Activated CD4-positive, alpha-beta T cell treated with anti-CD3 and anti-CD28 coated beads, Interleukin-2, amount 10 ng/mL, durations not matched to agents 7 days and 5 days (primary cell): ENCODE results near the gene ARL5C. TPM values are rescaled to one million over a fixed set of nuclear protein-coding genes. Genes with fewer than 3 reads are reported as not detected.

Source experiments
- CTCF ChIA-PET: fragments of 350-600 bp; sonication (Branson Sonifier 250); formaldehyde crosslinking; loops from one replicate; lab custom pipeline; 2021; ENCODE audit warnings: antibody characterized with exemption; lab: Charles Lee
- POLR2A ChIA-PET: fragments of 350-600 bp; sonication (Branson Sonifier 250); formaldehyde crosslinking; loops from one replicate; lab custom pipeline; 2021; ENCODE audit warnings: antibody characterized with exemption; lab: Charles Lee
- DNase-seq: peaks from one replicate; pipeline ENCODE4 v3.0.0-alpha.2; 2020
- H3K27ac Mint-ChIP-seq: one replicate; pipeline ENCODE4 v1.8.0; 2021; ENCODE audit warnings: mild to moderate bottlenecking, moderate library complexity, mixed read lengths
- H3K27me3 Mint-ChIP-seq: one replicate; pipeline ENCODE4 v1.8.0; 2021; ENCODE audit warnings: mixed read lengths
- H3K36me3 Mint-ChIP-seq: one replicate; pipeline ENCODE4 v1.8.0; 2021; ENCODE audit warnings: low read depth, mixed read lengths
- H3K4me1 Mint-ChIP-seq: one replicate; pipeline ENCODE4 v1.8.0; 2021; ENCODE audit warnings: mixed read lengths
- H3K4me3 Mint-ChIP-seq: one replicate; pipeline ENCODE4 v1.8.0; 2021; ENCODE audit warnings: mild to moderate bottlenecking, moderate library complexity, mixed read lengths
- H3K9me3 Mint-ChIP-seq: one replicate; pipeline ENCODE4 v1.8.0; 2021; ENCODE audit warnings: mixed read lengths
- total RNA-seq, 2 experiments: library from RNA; stranded (reverse); gene quantifications; one replicate each; pipeline ENCODE4 v1.2.3, GENCODE V29; 2021

The ARL5C gene
- total RNA-seq, 2 experiments from 2014 or later: 0.15 TPM; not detected in 1

GRCh38 chr17:39110435-39111136 is 55.4 kb downstream of the ARL5C start:
- CTCF ChIA-PET: no interaction called here

DNA sequence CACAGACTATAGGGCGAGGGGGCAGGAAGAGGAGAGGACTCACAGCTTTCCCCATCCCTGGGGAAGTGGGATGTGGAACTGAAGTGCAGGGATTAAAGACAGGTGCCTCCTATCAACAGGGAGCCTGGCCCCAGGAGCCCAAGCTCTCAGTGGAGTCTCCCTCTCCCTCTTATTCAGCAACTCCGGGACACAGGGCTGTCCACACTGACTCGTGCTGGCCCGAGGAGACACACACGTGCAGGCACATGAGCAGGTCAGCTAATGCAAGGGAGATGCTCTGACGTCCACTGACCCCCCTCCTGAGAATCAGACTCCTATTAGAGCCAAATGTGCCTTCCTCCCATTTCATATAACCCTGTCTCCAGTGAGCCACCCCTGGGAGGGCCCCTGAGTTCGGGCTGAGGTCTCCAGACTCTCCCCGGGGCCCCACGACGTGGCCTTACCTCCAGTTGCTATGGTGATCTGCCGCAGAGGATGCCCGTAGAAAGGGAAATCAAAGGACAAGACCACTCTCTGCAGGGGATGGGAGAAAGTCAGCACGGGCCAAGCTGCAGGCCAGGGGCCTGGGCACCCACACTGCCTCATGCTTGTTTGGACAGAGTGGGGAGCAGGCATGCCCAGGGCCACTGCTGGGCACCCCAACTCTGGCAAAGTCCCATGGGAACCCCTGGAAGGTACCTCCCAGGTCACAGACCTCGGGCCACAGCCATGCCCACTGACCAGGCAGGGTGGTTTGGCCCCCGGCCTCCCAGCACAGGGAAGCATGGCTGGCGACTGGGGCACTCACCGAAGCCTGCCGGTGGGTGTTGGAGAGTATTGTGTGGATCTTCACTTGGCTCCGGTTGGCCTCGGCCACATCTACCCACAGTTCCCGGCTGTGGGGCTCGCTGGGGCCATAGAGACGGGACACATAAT is 57.2 kb downstream of the ARL5C start:
- ChIA-PET POLR2A (no interaction called here), CTCF (interaction anchor here (0.7 to 1.2 kb wide), 2 partner anchors 14 to 126 kb away, joined by 3 read pairs; no protein-coding TSS in a partner anchor)
- no peaks in the 10 kb centered on the region for H3K4me1 Mint-ChIP-seq
- no peak for DNase-seq
- H3K9me3 Mint-ChIP-seq: no peaks in the 10 kb centered on the region
- no peak overlapping the region for H3K4me3 Mint-ChIP-seq
- no peaks in the 10 kb centered on the region for H3K27me3 Mint-ChIP-seq
- H3K27ac Mint-ChIP-seq: no peak overlapping the region
- H3K36me3 Mint-ChIP-seq: no peaks in the 10 kb centered on the region

More at GRCh38 chr17:39110435-39111136, 55.4 kb downstream of the ARL5C start:
- no peaks in the 10 kb centered on the region for H3K4me1 Mint-ChIP-seq
- H3K36me3 Mint-ChIP-seq: no peaks in the 10 kb centered on the region
- H3K27me3 Mint-ChIP-seq: no peaks in the 10 kb centered on the region
- no peak overlapping the region for H3K27ac Mint-ChIP-seq
- H3K9me3 Mint-ChIP-seq: no peaks in the 10 kb centered on the region
- no peak for DNase-seq
- no peak overlapping the region for H3K4me3 Mint-ChIP-seq
- POLR2A ChIA-PET: no interaction called here

DNA sequence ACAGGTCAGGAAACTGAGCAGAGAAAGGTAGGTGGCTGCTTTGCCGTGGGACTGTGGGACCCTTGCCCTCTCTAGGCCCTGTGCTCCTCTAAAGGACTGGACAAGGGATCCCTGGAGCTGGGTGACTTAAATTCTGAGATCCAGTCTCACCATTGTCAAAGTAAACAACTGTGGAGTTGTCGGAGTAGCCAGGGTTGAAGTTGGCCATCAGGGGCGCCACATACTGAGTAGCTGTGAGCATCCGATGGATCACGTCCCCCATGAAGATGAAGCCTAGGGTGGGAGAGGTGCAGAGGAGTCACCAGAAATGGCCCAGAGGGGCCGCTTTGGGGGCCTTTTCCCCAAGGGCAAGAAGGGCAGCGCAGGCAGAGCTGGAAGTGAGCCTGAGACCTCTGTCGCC is 58.0 kb downstream of the ARL5C start:
- Mint-ChIP-seq H3K4me1 (no peaks in the 10 kb centered on the region), H3K27ac (no peak overlapping the region), H3K36me3 (no peaks in the 10 kb centered on the region), H3K27me3 (no peaks in the 10 kb centered on the region), H3K9me3 (no peaks in the 10 kb centered on the region), H3K4me3 (no peak overlapping the region)
- no peak for DNase-seq
- ChIA-PET CTCF (no interaction called here), POLR2A (no interaction called here)

- no peak for DNase-seq
- Mint-ChIP-seq H3K27ac (no peak overlapping the region), H3K4me1 (peaks cover 5% of the 10 kb centered on the region), H3K9me3 (no peaks in the 10 kb centered on the region), H3K27me3 (no peaks in the 10 kb centered on the region), H3K36me3 (no peaks in the 10 kb centered on the region), H3K4me3 (no peak overlapping the region)
- ChIA-PET POLR2A (no interaction called here), CTCF (interaction anchor here (0.6 kb wide), 1 partner anchor 20 kb away, joined by 5 read pairs; no protein-coding TSS in a partner anchor)
Measured at GRCh38 chr17:39107155-39107554, 58.8 kb downstream of the ARL5C start.

Other genes with a start within 250 kb of the ARL5C start
- not detected for gene FBXO47, start 198.8 kb downstream of the ARL5C start, total RNA-seq
- 1 to 10 TPM; 6.0 to 6.3 TPM for gene PLXDC1, start 14.5 kb downstream of the ARL5C start, total RNA-seq
- gene CACNB1, start 31.5 kb upstream of the ARL5C start, total RNA-seq: 10 to 100 TPM; 14.8 to 18.3 TPM
- 1,000 to 10,000 TPM; 1,832 to 1,924 TPM for gene RPL19, start 34.1 kb upstream of the ARL5C start, total RNA-seq
- not detected for gene STAC2, start 59.8 kb upstream of the ARL5C start, total RNA-seq
- 10 to 100 TPM; 13.1 to 13.7 TPM for gene FBXL20, start 235.5 kb upstream of the ARL5C start, total RNA-seq